Measurements from ENCODE around the gene TMEM260.

TMEM260 gene

DNA sequence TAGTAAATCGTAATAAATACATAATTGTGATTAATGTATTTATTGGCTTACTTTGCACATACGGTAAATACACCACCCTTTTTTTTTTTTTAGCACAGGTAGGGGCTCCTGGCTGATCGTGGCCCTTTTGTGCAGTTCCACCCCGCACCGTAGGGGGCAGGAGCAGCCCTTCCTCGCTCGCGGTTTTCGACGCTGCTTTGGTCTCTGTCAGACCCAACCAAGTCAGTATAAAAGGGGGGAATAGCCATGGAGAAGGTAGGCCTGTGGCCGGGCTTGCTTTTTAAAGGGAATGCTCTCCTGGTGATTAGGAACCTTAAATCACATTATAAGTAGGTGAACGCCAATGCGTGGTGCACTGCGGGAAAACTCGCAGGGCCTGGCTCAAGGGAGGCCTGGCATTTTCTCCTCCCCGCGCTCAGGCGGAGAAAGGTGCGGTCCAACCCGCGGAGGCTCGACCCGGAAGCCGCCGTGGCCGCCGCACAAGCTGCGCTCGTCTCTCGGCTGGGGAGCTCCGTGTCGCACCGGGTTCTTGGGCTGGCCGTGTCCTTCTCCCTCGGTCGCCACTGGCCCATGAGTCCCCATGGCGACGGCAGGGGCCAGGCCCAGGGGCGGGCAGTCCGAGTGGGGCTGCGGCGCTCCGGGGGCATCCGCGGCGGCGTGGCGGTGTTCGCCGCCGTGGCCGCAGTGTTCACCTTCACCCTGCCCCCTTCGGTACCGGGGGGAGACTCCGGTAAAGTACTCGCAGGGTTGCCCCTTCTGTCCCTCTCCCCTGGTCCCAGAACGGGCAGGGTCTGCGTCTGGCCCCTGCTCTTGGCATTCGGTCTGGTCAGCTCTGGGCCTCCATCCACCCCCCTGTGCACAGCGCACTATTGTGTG, at the start of gene TMEM260:
Gene TMEM260, plus strand, starts transcription at position 454 of the 876 bp plus-strand sequence. Its CDS starts 117 bp downstream, at position 571.
- peak; percentile 83 for DNase-seq

GRCh38 chr14:56532546-56532945, 47.1 kb upstream of the TMEM260 start:
- no peak for DNase-seq

- no peak for DNase-seq
Measured at GRCh38 chr14:56534656-56535055, 44.9 kb upstream of the TMEM260 start.

- no peak for DNase-seq
Measured at GRCh38 chr14:56539862-56540261, 39.7 kb upstream of the TMEM260 start.

DNA sequence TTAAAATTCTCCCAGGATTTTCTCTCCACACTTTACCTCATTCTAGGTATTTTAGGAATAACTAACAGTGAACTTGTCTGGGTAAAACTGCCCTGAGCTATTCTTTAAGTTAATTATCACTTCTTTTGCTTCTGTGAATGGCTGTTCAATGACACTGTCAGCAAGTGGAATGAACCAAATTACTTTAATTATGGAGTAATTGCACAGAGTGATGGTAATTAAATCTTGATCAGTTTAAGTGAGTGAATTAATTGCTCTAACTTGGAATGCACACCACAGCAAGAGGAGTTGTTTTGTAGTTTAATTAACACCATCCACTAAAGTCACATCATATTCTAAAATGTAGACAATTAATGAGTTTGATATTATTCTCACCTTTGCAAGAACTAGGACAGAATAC, 36.2 kb upstream of the TMEM260 start:
- peak; percentile 40 for DNase-seq

DNA sequence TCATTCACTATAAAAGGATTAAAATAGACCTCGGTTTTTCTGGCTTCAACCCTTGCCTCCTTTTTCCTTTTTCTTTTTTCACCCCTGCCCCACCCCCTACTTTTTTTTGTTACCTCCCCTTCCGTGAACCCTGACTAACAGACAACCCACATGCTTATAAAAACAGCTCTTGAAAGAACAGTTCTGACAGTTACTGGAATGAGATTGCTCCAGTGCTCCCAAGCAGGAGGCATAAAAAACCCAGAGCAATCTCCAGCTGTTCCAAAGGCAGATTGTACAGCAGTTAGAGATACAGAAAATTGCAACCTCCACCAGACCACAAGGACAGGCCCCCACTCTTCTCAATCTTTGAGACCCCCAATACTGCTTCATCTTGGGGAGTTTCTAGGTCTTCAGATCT, 29.9 kb upstream of the TMEM260 start:
- DNase-seq = no peak

- peak; percentile 22 for DNase-seq
Measured at GRCh38 chr14:56552615-56553014, 27.0 kb upstream of the TMEM260 start.

DNA sequence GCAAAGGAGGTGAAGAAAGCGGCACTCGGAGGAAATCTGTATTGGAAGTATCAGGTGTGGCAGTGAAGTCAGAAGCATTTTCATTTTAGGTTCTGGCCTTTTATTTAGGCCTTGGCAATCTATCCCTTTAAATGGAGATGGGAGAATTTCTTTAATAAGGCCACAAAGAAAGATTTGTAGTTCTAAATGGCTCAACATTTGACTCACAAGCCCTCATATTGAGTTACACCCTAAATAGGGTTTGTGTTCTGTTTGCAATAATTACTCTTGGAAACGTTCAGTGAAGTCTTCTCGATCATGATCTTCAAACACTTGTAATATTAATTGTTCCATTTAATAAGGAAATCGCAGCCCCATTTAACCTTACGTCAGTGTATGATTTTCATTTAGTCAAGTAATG, 25.3 kb upstream of the TMEM260 start:
- no peak for DNase-seq

DNA sequence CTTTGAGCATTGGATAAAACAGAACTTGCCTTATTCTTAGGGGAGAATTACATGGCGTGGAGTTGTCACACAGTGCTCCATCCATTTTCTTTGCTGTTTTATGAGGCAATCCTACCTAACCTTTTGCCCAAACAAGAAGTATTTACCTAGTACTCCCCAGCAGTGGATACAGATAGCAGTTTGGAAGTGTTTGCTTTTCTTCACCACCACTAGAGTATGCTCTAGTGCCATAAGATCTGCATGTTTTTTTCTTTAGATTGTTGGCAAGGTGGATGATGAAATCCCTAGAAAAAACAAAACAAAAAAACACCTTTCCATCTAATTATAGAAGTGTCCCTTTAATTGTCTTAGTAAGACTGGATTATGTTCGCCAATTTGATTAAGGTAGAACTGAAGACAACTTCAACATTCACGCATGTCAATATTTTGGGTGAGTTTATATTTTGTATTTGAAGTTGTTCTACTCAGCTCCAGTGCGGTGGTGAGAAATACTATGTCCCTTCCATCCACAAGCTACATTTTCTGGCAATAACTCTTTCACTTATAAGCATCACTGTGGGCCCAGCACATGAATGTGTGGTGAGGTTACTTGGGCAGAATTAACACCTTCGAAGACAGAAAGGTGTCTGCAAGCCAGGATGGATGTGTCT, 23.6 kb upstream of the TMEM260 start:
- peak; percentile 42 for DNase-seq

- DNase-seq = no peak
Measured at GRCh38 chr14:56559182-56559581, 20.4 kb upstream of the TMEM260 start.

DNA sequence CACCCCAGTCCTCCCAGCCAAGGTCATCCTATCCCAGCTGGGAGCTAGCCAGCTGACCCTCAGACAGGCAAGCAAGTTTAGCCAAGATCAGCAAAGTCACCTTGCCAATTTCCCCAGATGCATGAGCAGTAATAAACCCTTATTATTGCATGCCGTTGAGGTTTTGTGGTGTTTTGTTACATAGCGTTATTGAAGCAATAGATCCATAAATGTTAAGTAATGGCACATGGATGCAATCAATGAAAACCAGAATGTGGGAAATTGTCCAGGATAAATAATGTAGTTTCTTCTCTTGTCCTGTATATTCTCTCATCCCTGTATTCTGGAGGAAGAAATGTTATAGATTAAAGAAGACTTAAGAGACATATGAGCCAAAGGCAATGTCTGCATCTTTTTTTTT, 18.0 kb upstream of the TMEM260 start:
- no peak for DNase-seq

GRCh38 chr14:56562883-56563282, 16.7 kb upstream of the TMEM260 start:
- DNase-seq = no peak

DNA sequence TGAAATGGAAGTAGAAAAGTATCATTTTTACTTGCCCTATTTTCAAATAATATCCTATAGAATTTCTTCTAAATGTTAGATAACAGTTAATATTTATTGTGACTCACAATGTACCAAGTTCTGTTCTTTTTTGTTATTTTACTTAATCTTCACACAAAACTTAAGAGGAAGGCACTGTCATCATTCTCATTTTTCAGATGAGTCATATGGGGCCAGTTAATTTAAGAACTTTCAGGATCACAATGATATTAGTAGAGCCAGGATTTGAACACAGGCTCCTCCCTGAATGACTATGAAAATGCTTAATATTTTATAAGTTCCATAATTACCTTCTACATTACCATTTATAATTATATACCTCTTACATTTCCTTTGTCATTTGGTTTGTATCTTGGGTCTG, 10.4 kb upstream of the TMEM260 start:
- no peak for DNase-seq

- DNase-seq = no peak
Measured at GRCh38 chr14:56570295-56570694, 9.3 kb upstream of the TMEM260 start.

GRCh38 chr14:56580221-56580711, 668 bp downstream of the TMEM260 start:
- DNase-seq = peak; percentile 47

GRCh38 chr14:56581041-56581727, 1.6 kb downstream of the TMEM260 start:
- DNase-seq = no peak

DNA sequence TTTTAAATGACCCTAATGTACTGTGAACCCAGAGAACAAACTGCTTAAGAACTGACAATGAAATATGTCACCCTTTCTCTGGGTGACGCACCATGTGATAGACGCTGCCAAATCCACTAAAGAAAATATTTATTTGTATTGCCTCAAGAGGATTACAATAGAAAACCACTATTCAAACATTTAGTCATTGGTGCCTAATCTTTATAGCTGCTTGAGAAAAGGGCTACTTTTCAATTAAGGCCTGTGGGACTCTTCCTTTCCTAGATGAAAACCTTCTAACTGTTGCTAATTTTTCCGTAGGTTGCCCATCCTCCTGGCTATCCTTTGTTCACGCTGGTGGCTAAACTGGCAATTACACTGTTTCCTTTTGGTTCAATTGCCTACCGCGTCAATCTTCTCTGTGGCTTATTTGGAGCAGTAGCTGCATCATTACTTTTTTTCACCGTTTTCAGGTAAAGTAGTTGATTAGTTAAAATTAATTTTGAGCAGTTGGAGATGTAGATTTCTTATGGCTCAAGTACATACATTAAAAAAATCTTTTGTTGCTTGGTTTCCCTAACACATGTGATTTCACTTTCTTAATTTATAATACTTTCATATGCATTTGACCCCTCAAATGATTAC, 6.0 kb downstream of the TMEM260 start:
- DNase-seq = no peak

DNA sequence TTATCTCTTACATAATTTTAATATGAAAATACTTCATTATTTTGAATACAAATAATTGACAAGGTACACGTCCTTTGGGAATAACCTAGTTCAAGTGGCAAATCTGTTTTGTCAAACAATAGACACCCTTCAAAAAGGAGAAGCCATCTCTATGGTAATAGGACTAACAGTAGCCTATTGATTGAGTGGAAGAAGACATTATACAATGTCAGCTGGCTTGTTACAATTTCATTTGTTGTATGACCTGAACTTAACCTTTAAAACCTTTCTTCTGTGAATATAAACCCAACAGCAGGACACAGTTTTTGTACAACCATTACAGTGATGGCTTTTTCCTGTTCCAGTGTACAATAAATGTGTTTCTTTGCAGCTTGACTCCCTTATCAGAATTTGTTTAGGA, 8.1 kb downstream of the TMEM260 start:
- DNase-seq = no peak

GRCh38 chr14:56590535-56590960, 10.9 kb downstream of the TMEM260 start:
- DNase-seq = no peak

- DNase-seq = no peak
Measured at GRCh38 chr14:56592746-56593544, 13.3 kb downstream of the TMEM260 start.

GRCh38 chr14:56594428-56594827, 14.8 kb downstream of the TMEM260 start:
- DNase-seq = no peak

DNA sequence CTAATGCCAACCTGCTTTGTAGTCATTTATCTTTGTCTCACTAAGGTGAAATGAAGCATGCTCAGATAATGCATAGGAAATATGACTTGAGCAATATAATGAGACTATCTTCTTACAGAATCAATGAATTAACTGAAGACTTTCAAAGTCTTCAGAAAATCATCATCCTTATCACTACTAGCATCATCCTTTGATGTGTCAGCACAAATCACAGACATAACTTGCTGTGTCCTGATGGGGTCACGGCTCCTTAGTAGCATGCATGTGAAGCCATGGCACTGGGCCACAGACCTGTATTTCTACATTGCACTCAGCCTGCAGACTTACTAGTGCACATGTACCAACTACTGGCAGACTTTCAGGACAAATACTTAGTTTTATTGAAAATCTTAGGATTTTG, 18.9 kb downstream of the TMEM260 start:
- DNase-seq = no peak
